H1 (cell line): ENCODE data around the gene GNAL.

Experiments
- CBX5 ChIP-seq: fragments of 300-800, 300-1000 bp; sonication (generic); IDR thresholded peaks from 2 replicates; pipeline ENCODE4 v1.7.1; 2016; ENCODE audit warnings: antibody characterized with exemption, low read length, low read depth
- CTCF ChIP-seq, 3 experiments: IDR thresholded peaks; 1 replicate in 2 of 3; 2 replicates in 1 of 3; pipeline versions ENCODE4 v1.5.1 to v1.6.1; 2011; ENCODE audit warnings: low read length in 3 of 3, mild to moderate bottlenecking in 3 of 3, inconsistent platforms in 2 of 3, low read depth in 1 of 3, moderate library complexity in 1 of 3; ENCODE audit not compliant: insufficient read depth in 1 of 3; ENCODE audit errors: control extremely low read depth in 1 of 3
- EP300 ChIP-seq, 2 experiments: IDR thresholded peaks; 1 replicate in 1 of 2; 2 replicates in 1 of 2; pipeline ENCODE4 v1.6.1; 2011 to 2012; ENCODE audit warnings: low read depth in 2 of 2, low read length in 2 of 2, mild to moderate bottlenecking in 2 of 2, borderline replicate concordance in 1 of 2, inconsistent platforms in 1 of 2, moderate library complexity in 1 of 2
- GABPA ChIP-seq: IDR thresholded peaks from 2 replicates; pipeline ENCODE4 v1.6.1; 2011; ENCODE audit warnings: mild to moderate bottlenecking, low read length, moderate library complexity, borderline replicate concordance; ENCODE audit not compliant: insufficient read depth
- KDM1A ChIP-seq: fragments of 200-600, 300-600 bp; sonication (generic); IDR thresholded peaks from 2 replicates; pipeline ENCODE4 v1.7.1; 2016; ENCODE audit warnings: mild to moderate bottlenecking, low read length, borderline replicate concordance
- POLR2A ChIP-seq, 2 experiments: IDR thresholded peaks; 1 replicate in 1 of 2; 2 replicates in 1 of 2; pipeline ENCODE4 v1.6.1; 2011; ENCODE audit warnings: low read depth in 2 of 2, low read length in 2 of 2, mild to moderate bottlenecking in 2 of 2; ENCODE audit errors: control extremely low read depth in 1 of 2
- RAD21 ChIP-seq, 2 experiments: IDR thresholded peaks in 1 of 2; conservative IDR thresholded peaks in 1 of 2; 2 replicates each; pipeline ENCODE4 v1.6.1; 2011; ENCODE audit warnings: low read depth in 2 of 2, low read length in 2 of 2, improper control_type of control experiment in 1 of 2, inconsistent platforms in 1 of 2, mild to moderate bottlenecking in 1 of 2, moderate library complexity in 1 of 2
- RBBP5 ChIP-seq: IDR thresholded peaks from 2 replicates; pipeline ENCODE4 v1.7.1; 2012; ENCODE audit warnings: low read depth, mild to moderate bottlenecking, inconsistent platforms, low read length, moderate library complexity, borderline replicate concordance
- SAP30 ChIP-seq: fragments of 300-600 bp; sonication (generic); IDR thresholded peaks from 2 replicates; pipeline ENCODE4 v1.7.1; 2012; ENCODE audit warnings: low read length, moderate library complexity, mild to moderate bottlenecking, inconsistent platforms; ENCODE audit not compliant: insufficient read depth, insufficient replicate concordance
- SIN3A ChIP-seq, 2 experiments: IDR thresholded peaks in 1 of 2; conservative IDR thresholded peaks in 1 of 2; 2 replicates each; pipeline ENCODE4 v1.6.1; 2011 to 2012; ENCODE audit warnings: low read length in 2 of 2, improper control_type of control experiment in 1 of 2, low read depth in 1 of 2, mild to moderate bottlenecking in 1 of 2
- TAF1 ChIP-seq: IDR thresholded peaks from 2 replicates; pipeline ENCODE4 v1.6.1; 2011; ENCODE audit warnings: mild to moderate bottlenecking, low read depth, low read length

- TF ChIP-seq CTCF (IDR thresholded peaks at IDR 0.05; ENCODE audit: control extremely low read depth in 1 of 3, insufficient read depth in 1 of 3, low read depth in 1 of 3, low read length in 3 of 3) (no peak), SIN3A (conservative IDR thresholded peaks at IDR 0.05 in 1 of 2, IDR thresholded peaks at IDR 0.05 in 1 of 2; ENCODE audit: low read depth in 1 of 2, low read length in 2 of 2) (no peak), RAD21 (IDR thresholded peaks at IDR 0.05 in 1 of 2, conservative IDR thresholded peaks at IDR 0.05 in 1 of 2; ENCODE audit: low read depth in 2 of 2, low read length in 2 of 2) (no peak), KDM1A (no peak), RBBP5 (no peak), TAF1 (no peak), POLR2A (IDR thresholded peaks at IDR 0.05; ENCODE audit: control extremely low read depth in 1 of 2, low read depth in 2 of 2, low read length in 2 of 2) (no peak), GABPA (no peak), CBX5 (no peak), SAP30 (no peak), EP300 (IDR thresholded peaks at IDR 0.05; ENCODE audit: borderline replicate concordance in 1 of 2, low read depth in 2 of 2, low read length in 2 of 2) (no peak)
Observed at GRCh38 chr18:11726556-11726955, 37.5 kb downstream of the GNAL start.
